ENCODE data around the gene SMURF1.

Gene SMURF1

DNA sequence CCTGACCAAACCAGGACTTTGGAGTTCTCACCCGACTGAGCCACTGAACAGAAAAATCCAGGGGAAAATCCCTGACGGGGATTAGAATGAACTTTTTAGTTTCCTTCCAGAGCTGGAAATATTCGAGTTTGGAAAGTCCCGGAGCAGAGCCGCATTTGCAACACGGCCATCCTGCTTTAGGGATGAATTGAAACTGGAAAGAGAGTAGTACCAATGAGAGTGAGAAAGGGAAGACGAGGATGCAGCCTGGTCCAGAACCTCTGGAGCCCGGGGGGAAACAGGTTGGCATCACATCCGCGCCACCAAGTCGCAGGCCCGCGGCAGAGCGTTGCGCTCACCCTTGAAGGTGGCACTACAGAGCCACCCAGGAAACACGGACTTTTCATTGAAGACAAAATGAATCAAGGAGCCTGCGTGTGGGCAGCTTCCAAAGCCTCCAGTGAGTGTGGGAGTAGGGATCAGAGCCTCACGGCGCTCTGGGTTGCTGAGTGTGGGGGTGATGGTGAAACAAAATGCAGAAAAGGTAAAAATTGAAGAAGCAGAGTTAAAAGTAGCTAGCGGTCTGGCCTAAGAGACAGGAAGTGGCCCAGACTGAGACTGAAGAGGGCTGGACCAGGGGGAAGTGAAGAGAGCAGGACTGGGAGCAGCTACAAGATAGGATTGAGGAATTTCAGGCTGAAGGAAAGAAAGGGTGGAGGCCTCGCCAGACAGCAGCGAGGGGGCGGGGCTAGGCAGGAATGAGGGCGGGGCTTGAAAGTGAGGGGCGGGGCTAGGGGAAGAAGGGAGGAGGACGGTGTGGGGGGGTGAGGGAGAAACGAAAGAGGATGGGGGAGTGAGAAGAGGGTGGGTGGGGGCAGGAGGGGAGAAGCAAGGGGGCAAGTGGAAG is 1.8 kb downstream of the SMURF1 start:
- DNase-seq: no peak

DNA sequence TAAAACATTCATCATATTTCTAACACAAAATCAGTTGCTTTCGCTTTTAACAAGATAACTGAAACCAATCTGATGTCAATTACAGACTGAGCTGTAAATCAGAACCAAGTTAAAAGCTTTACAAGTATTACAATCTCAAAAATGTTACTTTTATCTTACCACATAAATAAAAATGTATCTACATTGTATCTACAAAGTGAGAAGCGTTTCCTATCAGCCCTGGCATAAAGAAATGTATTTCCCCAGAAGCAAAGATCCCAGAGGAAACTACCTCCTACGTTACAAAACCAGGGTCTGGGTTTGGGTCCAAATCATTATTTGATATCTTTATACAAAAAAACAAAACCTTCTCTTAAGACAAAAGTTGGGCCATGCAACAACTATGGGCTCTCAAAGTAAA is 2.6 kb downstream of the SMURF1 start:
- no peak for DNase-seq

DNA sequence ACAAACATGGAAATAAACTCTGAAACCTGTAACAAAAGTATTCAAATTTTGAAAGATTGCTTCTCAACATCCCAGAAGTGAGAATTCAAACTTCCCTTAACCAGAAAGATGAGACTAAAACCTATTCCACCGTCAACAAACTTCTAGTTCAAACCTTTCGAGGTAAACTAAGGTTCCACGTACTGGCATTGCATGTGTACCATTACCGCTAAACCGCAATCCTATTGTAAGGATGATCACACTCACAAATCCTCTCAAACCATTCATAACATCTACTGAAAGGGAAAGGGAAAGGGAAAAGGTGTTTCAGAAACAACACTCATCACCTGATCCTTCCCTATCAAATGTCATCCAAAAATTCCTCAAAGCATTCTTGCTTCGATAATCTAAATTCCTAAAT is 3.1 kb downstream of the SMURF1 start:
- DNase-seq: no peak

DNA sequence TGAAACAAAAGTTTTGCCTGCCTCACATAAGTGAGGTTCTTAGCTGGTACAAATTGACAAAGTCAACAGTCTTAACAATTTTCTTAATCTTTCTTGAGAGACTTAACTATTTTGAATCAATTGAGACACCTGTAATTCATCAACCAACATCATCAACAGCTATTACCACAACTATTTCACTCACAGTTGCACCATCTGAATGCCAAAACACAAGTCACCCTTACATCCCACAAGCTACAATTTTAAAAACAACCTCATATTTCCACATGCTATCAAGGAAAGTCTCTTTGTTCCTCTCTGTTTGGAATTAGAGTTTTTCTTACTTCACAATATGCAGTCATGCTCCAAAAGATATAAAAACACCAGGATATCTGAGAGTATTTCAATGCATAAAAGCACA is 4.9 kb downstream of the SMURF1 start:
- no peak for DNase-seq

DNA sequence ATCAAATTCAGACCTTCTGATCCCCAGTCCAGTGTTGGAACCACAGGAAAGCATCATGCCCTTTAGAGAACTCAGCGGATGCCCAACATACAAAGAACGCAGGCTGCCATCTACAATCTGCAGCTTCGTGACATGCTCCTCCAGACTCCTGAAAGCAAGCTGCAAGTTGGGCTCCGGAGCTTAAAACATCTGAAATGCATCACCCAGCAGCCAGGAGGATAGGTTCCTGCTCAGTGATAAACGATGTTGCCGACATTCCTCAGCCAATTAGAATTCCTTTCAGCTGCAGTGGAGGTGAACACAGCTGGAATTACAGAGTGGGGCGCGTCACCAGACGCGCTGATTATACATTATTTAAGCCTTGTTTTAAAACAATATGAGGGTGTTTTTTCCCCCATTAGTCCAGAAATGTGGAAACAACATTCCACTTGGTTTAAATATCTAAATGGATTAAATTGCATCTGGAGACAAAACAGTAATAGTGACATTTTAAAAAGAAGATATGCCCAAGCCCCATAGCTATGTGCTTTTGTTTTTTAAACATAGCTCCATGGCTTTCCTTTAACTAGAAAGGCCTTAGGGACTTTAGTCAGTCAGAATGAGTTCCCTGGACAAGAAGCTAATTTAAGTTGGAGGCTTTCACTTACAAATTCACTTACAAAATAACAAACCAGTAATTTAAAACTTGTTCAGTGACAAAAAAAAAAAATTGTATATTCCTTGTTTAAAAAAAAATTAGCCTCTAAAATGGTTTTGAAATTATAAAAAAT is 6.3 kb downstream of the SMURF1 start:
- no peak for DNase-seq

DNA sequence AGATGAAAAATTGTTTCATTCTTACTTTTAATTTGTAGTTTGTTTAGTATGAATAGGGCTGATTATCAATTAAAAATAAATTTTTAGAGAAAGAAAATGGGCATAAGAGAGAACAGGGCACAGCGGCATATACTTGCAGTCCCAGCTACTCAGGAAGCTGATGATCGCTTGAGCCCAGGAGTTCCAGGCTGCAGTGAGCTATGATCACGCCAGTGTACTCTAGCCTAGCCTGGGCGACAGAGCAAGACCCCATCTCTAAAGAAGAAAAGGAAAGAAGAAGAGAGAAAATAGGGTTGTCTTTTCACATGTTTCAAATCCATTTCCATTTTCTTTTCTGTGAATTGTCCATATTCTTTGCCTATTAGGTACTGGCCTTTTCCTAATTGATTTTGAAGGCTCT is 8.0 kb downstream of the SMURF1 start:
- DNase-seq: no peak

DNA sequence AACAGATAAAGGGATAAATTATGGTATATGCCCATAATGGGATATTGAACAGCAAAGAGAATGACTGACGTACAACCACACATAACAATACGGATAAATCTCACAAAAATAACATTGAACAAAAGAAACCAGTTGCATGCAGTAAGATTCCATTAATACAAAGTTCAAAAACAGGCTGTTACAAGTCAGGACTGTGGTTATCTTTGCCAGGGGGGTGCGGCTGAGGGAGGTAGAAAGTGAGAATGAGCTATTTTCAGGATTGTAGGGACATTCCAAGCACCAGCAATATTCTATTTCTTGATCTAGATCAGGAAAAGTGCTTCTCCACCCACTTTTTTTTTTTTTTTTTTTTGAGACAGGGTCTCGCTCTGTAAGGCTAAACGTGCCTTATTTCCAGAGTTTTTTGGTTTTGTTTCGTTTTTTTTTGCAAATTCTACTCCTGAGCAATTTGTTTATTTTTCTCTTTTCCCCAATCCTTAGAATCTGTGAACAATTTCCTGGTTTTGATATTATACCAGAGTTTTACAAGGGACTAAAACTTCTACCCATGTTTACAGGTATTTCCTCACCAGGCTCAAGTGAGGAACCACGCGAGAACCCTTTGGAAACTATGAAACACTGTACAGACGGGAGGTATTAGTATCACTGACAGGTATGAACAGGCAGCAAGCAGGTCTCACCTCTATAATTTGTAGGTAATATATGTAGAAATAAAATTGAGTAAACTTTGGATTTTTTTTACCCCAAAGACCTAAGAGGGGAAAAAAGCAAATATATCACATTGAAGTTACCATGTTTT is 9.9 kb downstream of the SMURF1 start:
- no peak for DNase-seq

DNA sequence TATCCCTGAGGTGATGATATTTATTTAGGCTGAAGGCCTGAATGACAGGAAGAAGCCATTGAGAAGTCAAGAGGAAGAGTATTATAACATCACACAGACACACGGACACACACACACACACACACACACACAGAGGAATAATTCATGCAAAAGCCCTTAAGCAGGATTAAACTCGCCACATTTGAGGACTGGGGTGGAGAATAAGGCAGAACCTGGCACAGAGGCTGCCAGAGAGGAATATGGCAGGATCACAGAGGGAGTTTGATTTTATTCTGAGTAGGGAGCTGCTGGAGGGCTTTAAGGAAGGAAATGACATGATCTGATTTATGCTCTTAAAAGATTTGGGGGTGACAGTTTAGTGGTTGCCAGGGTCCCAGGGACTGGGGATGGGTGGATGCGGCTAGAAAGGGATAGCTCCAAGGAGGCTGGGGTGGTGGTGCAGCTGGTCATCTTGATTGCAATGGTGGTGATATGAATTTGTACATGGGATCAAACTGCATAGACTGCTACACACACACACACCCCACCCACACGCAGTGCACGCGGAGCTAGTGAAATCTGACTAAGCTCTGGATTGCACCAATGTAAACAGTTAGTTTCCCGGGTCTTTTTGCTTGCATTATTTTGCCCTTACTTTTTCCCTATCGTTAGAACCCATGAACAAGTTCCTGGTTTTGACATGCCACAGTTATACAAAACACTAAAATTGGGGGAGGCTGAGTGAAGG is 11.2 kb downstream of the SMURF1 start:
- no peak for DNase-seq

DNA sequence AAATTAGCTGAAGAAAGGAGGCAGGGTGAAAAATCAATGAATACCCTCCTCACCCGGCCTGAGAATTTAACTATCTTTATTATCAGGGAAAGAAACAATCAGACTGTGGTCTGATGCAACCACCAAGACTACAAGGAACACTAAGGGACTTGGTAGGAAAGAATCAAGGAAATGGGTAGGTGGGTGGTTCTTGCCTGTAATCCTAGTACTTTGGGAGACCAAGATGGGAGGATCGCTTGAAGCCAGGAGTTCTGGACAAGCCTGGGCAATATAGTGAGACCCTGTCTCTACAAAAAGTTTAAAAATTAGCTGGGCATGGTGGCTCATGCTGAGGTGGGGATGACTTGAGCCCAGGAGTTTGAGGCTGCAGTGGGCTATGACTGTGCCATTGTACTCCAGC is 12.6 kb downstream of the SMURF1 start:
- DNase-seq: no peak

DNA sequence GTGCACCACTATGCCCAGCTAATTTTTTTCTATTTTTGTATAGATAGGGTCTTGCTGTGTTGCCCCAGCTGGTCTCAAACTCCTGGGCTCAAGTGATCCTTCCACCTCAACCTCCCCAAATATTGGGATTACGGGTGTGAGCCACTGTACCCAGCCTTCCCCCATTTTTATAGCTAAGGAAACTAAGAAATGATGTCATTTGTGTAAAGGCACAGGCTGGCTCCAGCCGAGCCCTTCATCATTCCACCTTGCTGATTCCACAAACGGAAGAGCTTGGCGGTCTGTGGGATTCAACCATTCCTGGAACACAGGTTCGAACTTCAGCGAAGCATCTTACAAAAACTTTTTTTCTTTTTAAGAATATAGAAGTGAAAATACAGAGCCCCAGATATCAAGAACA is 14.4 kb downstream of the SMURF1 start:
- no peak for DNase-seq

DNA sequence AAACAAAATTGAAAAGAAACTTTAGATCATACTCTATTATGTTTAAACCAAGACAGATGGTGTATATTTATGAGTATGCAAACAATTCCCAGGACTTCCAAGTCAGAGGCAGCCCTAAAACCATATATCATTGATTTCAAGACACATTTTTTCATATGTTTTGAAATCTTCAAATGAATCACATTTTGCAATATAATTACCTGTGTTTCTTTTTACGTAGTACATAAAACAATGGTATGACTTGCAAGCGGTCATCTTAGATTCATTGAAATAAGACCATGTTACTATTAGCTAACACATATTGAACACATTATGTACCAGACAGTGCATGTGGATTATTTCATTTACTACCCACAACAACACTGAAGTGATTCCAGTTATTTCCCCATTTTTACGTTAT is 14.9 kb downstream of the SMURF1 start:
- no peak for DNase-seq

DNA sequence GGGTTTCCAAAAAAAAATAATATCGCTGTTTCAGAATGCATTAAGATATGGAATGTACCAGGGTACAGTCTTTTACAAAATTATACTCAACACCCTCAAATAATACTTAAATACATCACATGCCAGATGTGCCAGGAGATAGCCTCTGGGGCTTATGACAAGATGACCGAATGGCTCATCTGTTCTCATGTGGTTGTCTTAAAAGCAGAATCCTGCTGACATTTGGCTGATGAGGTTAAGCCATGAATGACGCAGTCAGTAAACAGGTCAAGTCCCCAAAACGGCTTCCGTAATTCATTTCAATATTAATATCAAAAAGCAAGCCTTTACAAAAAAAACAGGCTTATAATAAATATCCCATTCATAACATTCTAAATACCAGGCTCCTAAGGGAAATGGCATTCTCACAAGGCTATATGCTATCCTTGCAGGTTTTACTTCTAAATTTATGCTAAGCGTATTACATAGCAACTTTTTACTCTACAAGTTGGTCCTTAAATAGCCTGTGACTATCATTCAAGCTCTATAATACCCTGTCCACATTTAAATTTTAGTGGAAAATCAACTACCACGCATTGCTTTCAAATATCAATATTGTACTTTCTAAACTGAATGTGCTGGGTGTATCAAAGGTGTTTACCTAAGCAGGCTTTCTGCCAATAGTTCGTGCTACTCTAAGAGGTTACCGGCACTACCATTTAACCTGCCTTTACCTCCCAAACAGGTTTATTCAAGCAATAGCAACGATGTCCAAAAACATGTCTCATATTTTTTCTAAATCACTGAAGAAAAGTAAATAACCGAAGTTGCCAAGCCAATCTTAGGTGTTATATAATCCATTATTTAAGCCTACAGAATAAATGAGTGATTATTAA is 15.6 kb downstream of the SMURF1 start:
- no peak for DNase-seq

DNA sequence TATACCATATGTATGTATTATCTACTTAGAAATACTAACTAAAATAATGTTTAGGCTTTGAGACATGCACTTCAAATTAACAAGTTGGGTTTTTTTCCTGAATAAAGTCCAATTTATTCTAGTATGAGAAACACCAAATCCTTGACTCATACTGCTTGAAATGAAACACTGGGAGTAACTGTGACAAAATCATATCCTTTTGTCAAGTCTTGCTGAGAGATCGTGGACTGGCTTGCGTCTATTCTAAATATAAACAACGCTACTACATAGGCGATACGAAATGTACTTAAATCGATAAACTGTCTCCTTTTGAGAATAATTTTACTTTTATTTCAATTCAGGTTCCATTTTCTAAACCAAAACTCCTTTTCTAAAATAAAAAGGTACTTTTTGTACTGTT is 16.3 kb downstream of the SMURF1 start:
- no peak for DNase-seq

DNA sequence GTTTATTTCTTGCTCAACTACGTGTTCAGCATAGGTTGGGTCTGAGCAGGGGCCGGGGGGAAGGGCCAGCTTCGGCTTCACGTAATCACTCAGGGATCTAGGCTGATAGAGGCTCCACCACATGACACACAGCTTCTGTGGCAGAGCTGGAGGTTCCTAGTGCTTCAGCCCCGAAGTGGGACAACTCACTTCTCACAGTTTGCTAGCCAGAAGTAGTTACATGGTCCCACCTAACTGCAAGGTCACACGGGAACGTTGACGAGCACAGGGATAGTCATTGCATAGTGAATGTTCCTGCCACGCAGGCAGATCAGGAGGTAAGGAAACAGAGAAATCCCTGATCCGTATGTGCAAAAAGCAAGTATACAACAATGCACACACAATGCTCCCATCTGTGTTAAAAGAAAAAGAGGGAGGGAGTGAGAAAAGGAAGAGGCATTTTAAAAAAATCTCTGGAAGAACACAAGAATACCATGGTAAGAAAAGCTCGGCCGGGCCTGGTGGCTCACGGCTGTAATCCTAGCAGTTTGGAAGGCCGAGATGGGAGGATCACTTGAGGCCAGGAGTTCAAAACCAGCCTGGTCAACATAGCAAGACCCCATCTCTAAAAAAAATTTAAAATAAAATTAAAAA is 16.9 kb downstream of the SMURF1 start:
- DNase-seq: no peak

DNA sequence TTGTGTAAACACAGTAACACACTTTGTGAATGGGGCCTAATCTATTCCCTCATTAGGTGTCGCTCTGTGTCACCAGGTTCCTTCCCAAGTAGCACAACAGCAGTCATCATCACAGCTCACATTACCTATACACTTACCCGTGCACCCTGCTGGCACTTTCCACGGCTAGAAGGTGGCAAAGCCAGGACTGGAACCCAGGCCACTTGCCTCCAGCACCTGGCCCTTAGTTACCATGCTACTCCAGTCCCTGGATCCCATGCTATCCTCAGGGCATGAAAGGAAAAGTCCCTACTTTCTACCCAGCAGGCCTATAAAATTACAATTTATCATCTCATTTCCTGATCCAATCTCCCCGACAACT is 18.4 kb downstream of the SMURF1 start:
- peak; percentile 75 for DNase-seq

DNA sequence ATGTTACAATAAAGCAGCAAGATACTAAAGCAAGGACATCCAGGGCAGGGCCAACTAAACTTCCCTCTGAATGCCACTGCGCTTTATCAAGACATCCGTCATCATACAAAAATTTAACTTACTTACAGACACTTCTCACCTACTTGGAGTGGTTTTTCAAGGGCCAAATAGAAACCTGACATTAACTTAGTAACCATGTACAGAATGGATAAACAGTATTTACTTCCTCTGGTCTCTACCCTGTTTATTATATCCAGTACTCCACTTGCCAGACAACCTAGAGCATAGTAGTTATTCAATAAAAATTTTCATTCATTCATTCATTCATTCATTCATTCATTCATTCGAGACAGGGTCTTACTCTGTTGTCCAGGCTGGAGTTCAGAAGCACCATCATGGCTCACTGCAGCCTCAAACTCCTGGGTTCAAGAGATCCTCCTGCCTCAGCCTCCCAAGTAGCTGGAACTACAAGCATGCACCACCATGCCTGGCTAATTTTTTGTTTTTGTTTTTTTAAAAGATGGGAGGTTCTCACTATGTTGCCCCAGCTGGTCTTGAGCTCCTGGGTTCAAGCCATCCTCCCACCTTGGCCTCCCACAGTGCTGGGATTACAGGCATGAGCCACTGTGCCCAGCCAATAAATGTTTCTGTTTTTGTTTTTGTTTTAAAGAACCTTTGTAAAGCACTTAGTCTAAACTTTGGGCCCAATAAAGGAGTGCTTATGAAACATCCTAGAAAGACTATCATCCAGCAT is 19.0 kb downstream of the SMURF1 start:
- DNase-seq: no peak

DNA sequence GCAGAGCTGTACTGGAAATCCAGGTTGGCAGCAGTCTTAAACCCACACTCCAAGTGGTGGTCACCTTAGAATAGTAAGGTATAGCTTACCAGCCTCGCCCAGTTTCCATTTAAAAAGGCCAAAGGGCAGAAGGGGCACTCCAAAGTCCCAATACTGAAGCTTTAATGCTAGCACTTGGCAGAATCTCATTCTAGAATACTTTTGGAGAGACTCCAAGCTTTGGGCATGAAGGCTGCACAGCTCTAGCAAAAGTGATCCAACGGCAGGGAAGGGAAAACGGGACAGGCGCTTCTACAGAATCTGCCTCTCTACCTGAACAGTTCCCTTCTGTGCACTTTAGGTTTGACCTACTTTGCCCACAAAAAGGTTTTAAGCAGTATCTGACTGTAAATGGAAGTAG is 19.7 kb downstream of the SMURF1 start:
- DNase-seq: no peak

DNA sequence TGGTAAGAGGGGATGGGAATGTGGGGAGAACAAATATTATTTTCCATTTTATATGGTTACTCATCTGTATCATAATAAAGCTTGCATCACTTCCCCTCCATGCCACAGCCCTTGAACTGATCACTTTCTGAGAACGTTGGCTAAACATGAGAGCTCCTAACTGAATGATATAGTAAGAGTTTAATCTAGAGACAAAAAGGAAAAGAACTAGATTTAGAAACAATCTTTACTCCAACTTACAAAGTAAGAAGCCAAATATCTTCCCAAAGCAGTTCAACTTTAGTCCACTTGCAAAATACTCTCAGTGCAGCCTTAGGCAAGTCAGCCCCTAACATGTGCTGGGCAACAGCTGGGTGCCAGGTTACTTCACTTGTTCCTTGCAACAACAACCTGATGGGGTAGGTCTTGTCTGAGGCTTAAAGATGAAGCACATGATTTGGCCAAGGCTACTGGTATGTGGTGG is 20.3 kb downstream of the SMURF1 start:
- DNase-seq: no peak

DNA sequence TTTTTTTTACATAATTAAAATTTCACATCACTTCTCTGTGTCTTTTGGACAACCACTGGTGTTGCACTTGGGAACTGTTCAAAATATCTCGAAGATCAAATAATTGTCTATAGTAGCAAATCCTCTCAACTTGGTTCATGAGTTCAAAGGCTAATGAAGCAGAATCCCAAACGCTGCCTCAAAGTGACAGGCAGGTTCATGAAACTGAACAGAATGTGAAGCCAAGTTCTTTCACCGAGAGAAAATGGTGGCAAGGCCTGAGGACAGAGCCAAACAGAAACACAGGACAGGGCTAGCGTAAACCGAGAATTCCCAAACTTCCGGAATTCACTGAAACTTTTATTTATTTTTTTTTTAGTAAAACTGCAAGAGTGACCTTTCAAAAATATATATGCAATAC is 21.1 kb downstream of the SMURF1 start:
- no peak for DNase-seq

DNA sequence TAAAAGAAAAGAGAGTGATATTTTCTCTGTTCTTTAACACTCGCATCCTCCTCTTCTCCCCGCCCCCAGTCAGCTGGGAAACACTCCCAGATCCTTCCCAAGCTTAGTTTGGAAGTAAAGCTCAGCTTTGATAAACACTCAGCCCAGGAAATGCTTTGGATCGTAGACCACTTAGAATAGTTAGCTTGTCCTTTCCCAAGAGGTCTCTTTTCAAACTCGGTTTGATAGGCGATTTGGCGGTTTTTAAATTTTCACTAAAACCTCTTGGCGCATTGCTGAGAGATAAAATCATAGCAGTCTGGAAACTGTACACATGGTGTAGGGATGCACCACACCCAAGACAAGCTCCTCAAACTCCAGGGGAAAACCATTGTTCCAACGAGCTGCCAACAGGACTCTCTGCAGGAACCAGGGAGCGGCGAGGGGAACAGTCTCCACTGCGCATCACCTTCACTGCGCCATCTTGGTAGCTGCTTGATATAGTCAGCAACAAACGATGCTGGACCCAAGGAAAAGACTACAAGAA is 22.3 kb downstream of the SMURF1 start:
- DNase-seq: no peak
